ENCODE measurements around the gene FAT4.

Gene FAT4

GRCh38 chr4:125303821-125304220, 10.9 kb upstream of the FAT4 start:
- H3K79me2 ChIP-seq (ENCODE audit: low read length): no peaks in the 10 kb centered on the region
- H3K9ac ChIP-seq (ENCODE audit: low read length): no peak overlapping the region
- H4K20me1 ChIP-seq (ENCODE audit: insufficient read depth, low read length): no peaks in the 10 kb centered on the region
- no peaks in the 10 kb centered on the region for H3K4me1 ChIP-seq (ENCODE audit: low read length)
- H3K4me3 ChIP-seq (ENCODE audit: low read length): no peak overlapping the region
- H3K4me2 ChIP-seq (ENCODE audit: low read length): no peak overlapping the region
- no peaks in the 10 kb centered on the region for H3K27me3 ChIP-seq (ENCODE audit: low read depth, low read length)
- no peaks in the 10 kb centered on the region for H3K9me3 ChIP-seq (ENCODE audit: insufficient read depth, low read length)
- no peak for TF ChIP-seq EZH2phosphoT487 (IDR thresholded peaks at IDR 0.05; ENCODE audit: low read depth)
- no peak for TF ChIP-seq CTCF (IDR thresholded peaks at IDR 0.05; ENCODE audit: low read depth, low read length)
- no peak overlapping the region for H2AFZ ChIP-seq (ENCODE audit: low read depth, low read length)
- no peak overlapping the region for H3K27ac ChIP-seq (ENCODE audit: low read length)
- H3K36me3 ChIP-seq (replicated peaks; ENCODE audit: low read depth, low read length): no peaks in the 10 kb centered on the region

- H3K27me3 ChIP-seq (ENCODE audit: low read depth, low read length): no peaks in the 10 kb centered on the region
- no peaks in the 10 kb centered on the region for H4K20me1 ChIP-seq (ENCODE audit: insufficient read depth, low read length)
- H3K9ac ChIP-seq (ENCODE audit: low read length): no peak overlapping the region
- H2AFZ ChIP-seq (ENCODE audit: low read depth, low read length): no peak overlapping the region
- H3K4me3 ChIP-seq (ENCODE audit: low read length): no peak overlapping the region
- no peaks in the 10 kb centered on the region for H3K9me3 ChIP-seq (ENCODE audit: insufficient read depth, low read length)
- H3K4me2 ChIP-seq (ENCODE audit: low read length): no peak overlapping the region
- TF ChIP-seq EZH2phosphoT487 (IDR thresholded peaks at IDR 0.05; ENCODE audit: low read depth) (no peak), CTCF (IDR thresholded peaks at IDR 0.05; ENCODE audit: low read depth, low read length) (no peak)
- no peaks in the 10 kb centered on the region for H3K4me1 ChIP-seq (ENCODE audit: low read length)
- H3K27ac ChIP-seq (ENCODE audit: low read length): no peak overlapping the region
- no peaks in the 10 kb centered on the region for H3K79me2 ChIP-seq (ENCODE audit: low read length)
- H3K36me3 ChIP-seq (replicated peaks; ENCODE audit: low read depth, low read length): no peaks in the 10 kb centered on the region
These were observed 8.6 kb upstream of the FAT4 start for GRCh38 chr4:125306112-125306511.

- H3K4me1 ChIP-seq (ENCODE audit: low read length): no peaks in the 10 kb centered on the region
- no peak overlapping the region for H3K27ac ChIP-seq (ENCODE audit: low read length)
These were observed 8.2 kb upstream of the FAT4 start for GRCh38 chr4:125306533-125306932.

GRCh38 chr4:125311503-125311902, 3.3 kb upstream of the FAT4 start:
- Histone ChIP-seq H3K9ac (ENCODE audit: low read length) (no peak overlapping the region), H3K4me3 (ENCODE audit: low read length) (no peak overlapping the region), H3K79me2 (ENCODE audit: low read length) (no peaks in the 10 kb centered on the region), H3K27ac (ENCODE audit: low read length) (no peak overlapping the region), H3K9me3 (ENCODE audit: insufficient read depth, low read length) (no peaks in the 10 kb centered on the region), H4K20me1 (ENCODE audit: insufficient read depth, low read length) (no peaks in the 10 kb centered on the region), H3K27me3 (ENCODE audit: low read depth, low read length) (no peaks in the 10 kb centered on the region), H3K36me3 (replicated peaks; ENCODE audit: low read depth, low read length) (no peaks in the 10 kb centered on the region), H2AFZ (ENCODE audit: low read depth, low read length) (no peak overlapping the region), H3K4me1 (ENCODE audit: low read length) (no peaks in the 10 kb centered on the region), H3K4me2 (ENCODE audit: low read length) (no peak overlapping the region)
- TF ChIP-seq EZH2phosphoT487 (IDR thresholded peaks at IDR 0.05; ENCODE audit: low read depth) (no peak), CTCF (IDR thresholded peaks at IDR 0.05; ENCODE audit: low read depth, low read length) (no peak)

More at GRCh38 chr4:125306533-125306932, 8.2 kb upstream of the FAT4 start:
- H3K4me2 ChIP-seq (ENCODE audit: low read length): no peak overlapping the region
- H3K9me3 ChIP-seq (ENCODE audit: insufficient read depth, low read length): no peaks in the 10 kb centered on the region
- H3K36me3 ChIP-seq (replicated peaks; ENCODE audit: low read depth, low read length): no peaks in the 10 kb centered on the region
- H3K9ac ChIP-seq (ENCODE audit: low read length): no peak overlapping the region
- TF ChIP-seq EZH2phosphoT487 (IDR thresholded peaks at IDR 0.05; ENCODE audit: low read depth) (no peak), CTCF (IDR thresholded peaks at IDR 0.05; ENCODE audit: low read depth, low read length) (no peak)
- no peaks in the 10 kb centered on the region for H4K20me1 ChIP-seq (ENCODE audit: insufficient read depth, low read length)
- no peaks in the 10 kb centered on the region for H3K79me2 ChIP-seq (ENCODE audit: low read length)
- no peak overlapping the region for H3K4me3 ChIP-seq (ENCODE audit: low read length)
- no peaks in the 10 kb centered on the region for H3K27me3 ChIP-seq (ENCODE audit: low read depth, low read length)
- H2AFZ ChIP-seq (ENCODE audit: low read depth, low read length): no peak overlapping the region
